OCI-LY3 (cell line): Measurements from ENCODE around the gene SAPCD2.

ENCODE experiments used
- H2AFZ ChIP-seq: fragments of 200-600, 300-600 bp; shearing (Covaris generic); 2 replicates; pipeline ENCODE4 v1.6.0; 2014; ENCODE audit warnings: antibody characterized with exemption, low read depth, low read length
- H3K27ac ChIP-seq: fragments of 200-600, 300-600 bp; sonication (generic); 2 replicates; pipeline ENCODE4 v1.5.1; 2014; ENCODE audit warnings: mild to moderate bottlenecking, low read length, moderate library complexity, mixed read lengths
- H3K27me3 ChIP-seq: fragments of 200-600, 300-600 bp; sonication (generic); 2 replicates; pipeline ENCODE4 v1.6.1; 2014; ENCODE audit warnings: low read depth, low read length, mixed read lengths
- H3K36me3 ChIP-seq: fragments of 200-600, 300-600 bp; sonication (generic); replicated peaks from 2 replicates; pipeline ENCODE3; 2014; ENCODE audit warnings: low read depth, low read length, mixed read lengths
- H3K4me1 ChIP-seq: fragments of 300-600, 200-600 bp; sonication (generic); 2 replicates; pipeline ENCODE4 v1.6.1; 2014; ENCODE audit warnings: low read length, mixed read lengths
- H3K4me2 ChIP-seq: fragments of 200-600, 300-600 bp; sonication (generic); 2 replicates; pipeline ENCODE4 v1.6.1; 2014; ENCODE audit warnings: low read length, mixed read lengths
- H3K4me3 ChIP-seq: fragments of 300-600, 200-600 bp; sonication (generic); 2 replicates; pipeline ENCODE4 v1.5.1; 2014; ENCODE audit warnings: antibody characterized with exemption, mild to moderate bottlenecking, low read length, moderate library complexity
- H3K79me2 ChIP-seq: fragments of 300-600, 200-600 bp; shearing (Covaris generic); 2 replicates; pipeline ENCODE4 v1.6.1; 2014; ENCODE audit warnings: mild to moderate bottlenecking, low read length, mixed read lengths
- H3K9ac ChIP-seq: fragments of 300-600, 200-600 bp; shearing (Covaris generic); 2 replicates; pipeline ENCODE4 v1.6.0; 2014; ENCODE audit warnings: mild to moderate bottlenecking, low read length, moderate library complexity
- H3K9me3 ChIP-seq: fragments of 200-600, 300-600 bp; shearing (Covaris generic); 2 replicates; pipeline ENCODE4 v1.6.1; 2014; ENCODE audit warnings: low read length, mixed read lengths; ENCODE audit not compliant: insufficient read depth
- H4K20me1 ChIP-seq: fragments of 200-600, 300-600 bp; sonication (generic); 2 replicates; pipeline ENCODE4 v1.6.1; 2016; ENCODE audit warnings: low read length, mixed read lengths; ENCODE audit not compliant: insufficient read depth
- EZH2phosphoT487 ChIP-seq: fragments of 200-600 bp; shearing (Covaris generic); IDR thresholded peaks from 2 replicates; pipeline ENCODE4 v1.6.1; 2018; ENCODE audit warnings: antibody characterized with exemption, mixed run types, low read depth
- TF ChIP-seq, protein P1 (sequence below): fragments of 200-600, 300-600 bp; sonication (generic); IDR thresholded peaks from 2 replicates; pipeline ENCODE4 v1.5.1; 2014; ENCODE audit warnings: antibody characterized with exemption, low read length, low read depth

The SAPCD2 gene

DNA sequence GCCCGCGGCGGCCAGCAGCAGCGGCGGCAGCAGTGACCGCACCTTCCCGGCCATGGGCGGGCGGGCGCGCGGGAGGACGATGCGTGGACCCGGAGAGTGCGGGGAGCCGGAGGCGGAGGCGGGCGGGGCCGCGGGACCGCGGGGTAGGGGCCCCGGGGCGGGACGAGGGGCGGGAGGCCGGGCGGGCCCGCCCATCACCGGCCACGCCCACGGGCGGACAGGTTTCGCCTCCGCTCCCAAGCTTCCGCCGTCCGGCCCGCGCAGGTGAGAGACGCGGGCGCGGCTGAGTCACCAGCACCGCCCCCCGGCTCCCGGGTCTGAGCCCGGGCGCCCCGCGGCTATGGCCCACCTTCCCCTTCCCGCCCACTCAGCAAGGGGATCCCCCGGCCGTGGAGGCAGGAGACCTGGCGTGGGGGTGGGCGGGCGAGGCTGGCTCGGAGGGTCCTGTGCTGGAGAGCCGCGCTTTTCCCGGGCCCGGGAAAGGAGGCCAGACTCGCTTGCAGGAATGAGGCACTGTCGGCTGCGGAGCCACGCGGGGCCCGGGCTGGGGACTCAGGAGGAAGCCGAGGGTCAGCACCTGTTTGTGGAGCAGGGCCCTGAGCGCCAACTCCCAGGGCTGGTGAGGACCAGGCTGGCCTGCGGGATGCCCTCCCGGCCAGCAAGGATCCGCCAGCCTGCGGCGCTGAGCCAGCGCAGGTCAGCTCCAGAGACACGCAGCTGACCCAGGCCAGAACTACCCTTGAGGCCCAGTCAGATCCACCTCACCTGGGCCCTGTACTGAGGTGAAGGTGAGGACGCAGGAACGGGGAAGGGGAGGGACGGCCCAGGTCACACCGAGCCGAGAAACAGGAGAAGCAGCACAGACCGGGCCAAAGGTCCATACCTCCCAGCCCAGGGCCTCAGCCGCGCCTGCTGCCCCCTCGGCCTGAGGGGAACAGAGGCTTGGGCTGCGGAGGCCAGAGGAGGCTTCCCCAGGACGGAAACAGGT, 16.1 kb downstream of the SAPCD2 start, which contains the start of gene ENTPD2:
Gene ENTPD2 (minus strand): TSS at position 118 of the 988 bp plus-strand sequence. CDS start 64 bp downstream, at position 54.
- no peak within 1 kb of the TSS for H3K9ac ChIP-seq
- no peaks in the 10 kb centered on the region for H4K20me1 ChIP-seq
- H3K4me1 ChIP-seq, result no peaks in the 10 kb centered on the region
- TF ChIP-seq EZH2phosphoT487, result no peak
- TF ChIP-seq, protein P1, sequence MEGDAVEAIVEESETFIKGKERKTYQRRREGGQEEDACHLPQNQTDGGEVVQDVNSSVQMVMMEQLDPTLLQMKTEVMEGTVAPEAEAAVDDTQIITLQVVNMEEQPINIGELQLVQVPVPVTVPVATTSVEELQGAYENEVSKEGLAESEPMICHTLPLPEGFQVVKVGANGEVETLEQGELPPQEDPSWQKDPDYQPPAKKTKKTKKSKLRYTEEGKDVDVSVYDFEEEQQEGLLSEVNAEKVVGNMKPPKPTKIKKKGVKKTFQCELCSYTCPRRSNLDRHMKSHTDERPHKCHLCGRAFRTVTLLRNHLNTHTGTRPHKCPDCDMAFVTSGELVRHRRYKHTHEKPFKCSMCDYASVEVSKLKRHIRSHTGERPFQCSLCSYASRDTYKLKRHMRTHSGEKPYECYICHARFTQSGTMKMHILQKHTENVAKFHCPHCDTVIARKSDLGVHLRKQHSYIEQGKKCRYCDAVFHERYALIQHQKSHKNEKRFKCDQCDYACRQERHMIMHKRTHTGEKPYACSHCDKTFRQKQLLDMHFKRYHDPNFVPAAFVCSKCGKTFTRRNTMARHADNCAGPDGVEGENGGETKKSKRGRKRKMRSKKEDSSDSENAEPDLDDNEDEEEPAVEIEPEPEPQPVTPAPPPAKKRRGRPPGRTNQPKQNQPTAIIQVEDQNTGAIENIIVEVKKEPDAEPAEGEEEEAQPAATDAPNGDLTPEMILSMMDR, result no peak
- no peak within 1 kb of the TSS for H2AFZ ChIP-seq
- H3K4me3 ChIP-seq, result no peak within 1 kb of the TSS
- no peak within 1 kb of the TSS for H3K4me2 ChIP-seq
- peaks cover 3% of the 10 kb centered on the region; the same call in 1 of the 2 replicates for H3K27me3 ChIP-seq
- no peaks in the 10 kb centered on the region for H3K36me3 ChIP-seq
- H3K79me2 ChIP-seq, result no peaks in the 10 kb centered on the region
- H3K27ac ChIP-seq, result no peak within 1 kb of the TSS
- H3K9me3 ChIP-seq, result no peaks in the 10 kb centered on the region

DNA sequence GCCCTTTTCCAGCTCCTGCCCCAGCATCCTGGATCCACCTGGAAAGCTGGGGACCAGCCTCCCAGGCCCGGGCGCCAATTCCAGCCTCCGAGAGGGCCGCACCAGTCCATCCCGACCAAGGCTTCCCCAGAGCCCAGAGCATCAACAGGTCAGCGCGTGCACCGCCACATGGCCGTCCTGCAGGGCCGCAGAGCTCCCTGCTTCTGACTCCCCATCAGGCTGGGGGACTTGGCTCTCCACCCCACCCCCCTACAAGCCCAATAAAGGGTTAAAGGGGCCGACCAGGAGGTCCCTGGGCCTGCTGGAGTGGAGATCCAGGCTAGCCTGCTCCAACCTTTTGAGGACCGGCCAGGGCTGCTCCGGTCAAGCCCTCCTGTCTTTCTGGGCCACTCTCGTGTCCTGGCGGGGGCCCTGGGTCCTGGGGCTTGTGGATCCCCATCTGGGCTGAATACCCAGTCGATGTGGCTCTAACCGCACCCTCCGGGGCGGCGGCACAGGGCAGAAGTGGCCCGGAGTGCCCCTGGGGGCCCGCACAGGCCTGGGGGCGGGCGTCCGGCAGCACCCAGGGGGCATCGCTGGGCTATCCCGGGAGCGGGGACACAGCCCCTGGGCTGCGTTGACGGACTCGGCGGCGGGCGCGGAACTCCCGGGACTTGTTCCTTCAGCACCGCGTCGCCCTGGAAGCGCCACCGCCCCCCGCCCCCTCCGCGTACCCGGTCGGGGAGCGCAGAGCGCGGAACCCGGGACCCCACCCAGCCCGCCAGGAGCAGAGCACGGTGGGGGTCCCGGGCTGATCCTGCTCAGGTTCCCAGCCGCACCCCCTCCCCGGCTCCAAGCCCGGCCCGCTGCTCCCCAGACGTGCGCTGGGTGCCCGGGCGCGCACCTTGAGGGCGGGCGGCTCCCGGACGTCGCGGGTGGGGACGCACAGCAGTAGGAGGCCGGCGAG, 17.1 kb downstream of the SAPCD2 start:
- TF ChIP-seq, protein P1, result no peak
- TF ChIP-seq EZH2phosphoT487, result no peak
- Histone ChIP-seq H3K79me2 (no peaks in the 10 kb centered on the region), H3K36me3 (no peaks in the 10 kb centered on the region), H3K27me3 (peaks cover 3% of the 10 kb centered on the region; the same call in 1 of the 2 replicates), H3K9me3 (no peaks in the 10 kb centered on the region), H3K4me2 (no peak overlapping the region), H4K20me1 (no peaks in the 10 kb centered on the region), H3K4me3 (no peak overlapping the region), H3K9ac (no peak overlapping the region), H2AFZ (no peak overlapping the region), H3K27ac (no peak overlapping the region), H3K4me1 (no peaks in the 10 kb centered on the region)

DNA sequence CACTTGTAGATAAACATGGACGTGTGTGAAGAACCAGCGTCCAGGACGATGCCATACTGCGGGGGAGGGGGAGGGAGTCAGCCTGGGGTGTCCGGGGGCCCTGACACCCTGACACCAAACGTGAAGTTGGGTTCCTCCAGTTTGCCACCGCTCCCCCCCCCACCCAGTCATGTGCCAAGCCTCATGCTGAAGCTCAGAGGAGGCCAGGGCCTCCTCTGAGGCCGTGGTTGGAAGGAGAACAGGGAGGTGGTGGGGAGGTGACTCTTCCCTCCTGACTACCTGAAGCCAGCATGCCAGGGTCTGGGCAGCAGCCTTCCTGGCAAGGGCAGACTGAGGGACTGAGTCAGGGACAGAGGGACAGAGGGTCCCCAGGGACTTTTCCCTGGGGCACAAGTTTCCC, 18.1 kb downstream of the SAPCD2 start:
- H3K4me1 ChIP-seq, result no peaks in the 10 kb centered on the region
- H3K9ac ChIP-seq, result no peak overlapping the region
- TF ChIP-seq, protein P1, result no peak
- 0 out of 2 replicates have a peak, but pooled peaks cover 4% of the 10 kb centered on the region for H4K20me1 ChIP-seq
- H3K27me3 ChIP-seq, result peaks cover 8% of the 10 kb centered on the region; the same call in 1 of the 2 replicates
- H3K36me3 ChIP-seq, result no peaks in the 10 kb centered on the region
- no peaks in the 10 kb centered on the region for H3K79me2 ChIP-seq
- H3K27ac ChIP-seq, result no peak overlapping the region
- no peak overlapping the region for H2AFZ ChIP-seq
- no peak overlapping the region for H3K4me2 ChIP-seq
- H3K9me3 ChIP-seq, result no peaks in the 10 kb centered on the region
- no peak overlapping the region for H3K4me3 ChIP-seq
